IMR-90 (cell line): ENCODE data around the gene NPAS2. TPM values are rescaled to one million over a fixed set of nuclear protein-coding genes. Genes with fewer than 3 reads are reported as not detected.

Source experiments
- ATAC-seq: fragments of 200-7000 bp; cut with Tn5 transposase; 2 replicates; pipeline ENCODE4 v1.9.1; 2020; ENCODE audit warnings: low read depth, mild to moderate bottlenecking, moderate library complexity
- BruUV-seq: library from RNA; stranded (reverse); fragments of 400-500 nt; replicated peaks from 2 replicates; lab custom pipeline; 2021; lab: Mats Ljungman, UMichigan
- CTCF ChIA-PET: fragments of 300-600 bp; formaldehyde crosslinking; extraction: SDS; loops from one replicate; lab custom pipeline; 2021; ENCODE audit warnings: antibody characterized with exemption; lab: Yijun Ruan, JAX
- POLR2A ChIA-PET: fragments of 300-600 bp; sonication (Branson Sonifier 250); formaldehyde crosslinking; loops from one replicate; lab custom pipeline; 2022; ENCODE audit warnings: antibody characterized with exemption; ENCODE audit not compliant: unreplicated experiment; lab: Charles Lee
- DNase-seq: peaks from one replicate; pipeline ENCODE4 v3.0.0; 2013
- H2AFZ ChIP-seq: replicated peaks from 2 replicates; pipeline ENCODE3; 2013; ENCODE audit warnings: low read length, mild to moderate bottlenecking; ENCODE audit not compliant: poor library complexity
- H2AK5ac ChIP-seq: 2 replicates; pipeline ENCODE4 v1.6.1; 2013; ENCODE audit warnings: low read depth, low read length, inconsistent platforms
- H2AK9ac ChIP-seq: replicated peaks from 2 replicates; pipeline ENCODE3; 2013; ENCODE audit warnings: mild to moderate bottlenecking, low read depth, low read length, moderate library complexity; ENCODE audit not compliant: poor library complexity
- H2BK120ac ChIP-seq: 2 replicates; pipeline ENCODE4 v1.6.1; 2013; ENCODE audit warnings: low read depth, low read length, inconsistent platforms
- H2BK15ac ChIP-seq: 3 replicates; pipeline ENCODE4 v1.6.1; 2013; ENCODE audit warnings: low read depth, low read length, inconsistent platforms
- H2BK20ac ChIP-seq: 2 replicates; pipeline ENCODE4 v1.6.1; 2013; ENCODE audit warnings: low read depth, mild to moderate bottlenecking, inconsistent platforms, low read length, moderate library complexity
- H2BK5ac ChIP-seq: 2 replicates; pipeline ENCODE4 v1.6.1; 2013; ENCODE audit warnings: mild to moderate bottlenecking, low read depth, low read length, inconsistent platforms; ENCODE audit not compliant: poor library complexity, severe bottlenecking
- H3K14ac ChIP-seq: replicated peaks from 2 replicates; pipeline ENCODE4 v1.6.1; 2013; ENCODE audit warnings: low read depth, low read length, inconsistent platforms
- H3K18ac ChIP-seq: 2 replicates; pipeline ENCODE4 v1.6.1; 2013; ENCODE audit warnings: low read depth, low read length, control low read depth
- H3K23ac ChIP-seq: 2 replicates; pipeline ENCODE4 v1.6.1; 2013; ENCODE audit warnings: low read depth, low read length, inconsistent platforms
- H3K27ac ChIP-seq: 2 replicates; pipeline ENCODE4 v1.5.1; 2013; ENCODE audit warnings: mild to moderate bottlenecking, control low read depth, low read length; ENCODE audit not compliant: insufficient read depth
- H3K27me3 ChIP-seq: 2 replicates; pipeline ENCODE4 v1.6.1; 2013; ENCODE audit warnings: low read length; ENCODE audit not compliant: control insufficient read depth, insufficient read depth
- H3K36me3 ChIP-seq: 2 replicates; pipeline ENCODE4 v1.6.1; 2013; ENCODE audit warnings: low read length, mixed read lengths; ENCODE audit not compliant: control insufficient read depth, insufficient read depth
- H3K4ac ChIP-seq: 2 replicates; pipeline ENCODE4 v1.6.1; 2013; ENCODE audit warnings: low read depth, low read length, inconsistent platforms
- H3K4me1 ChIP-seq: 2 replicates; pipeline ENCODE4 v1.6.1; 2013; ENCODE audit warnings: low read length, mixed read lengths; ENCODE audit not compliant: control insufficient read depth, insufficient read depth
- H3K4me2 ChIP-seq: 2 replicates; pipeline ENCODE4 v1.6.1; 2013; ENCODE audit warnings: low read depth, mild to moderate bottlenecking, control low read depth, low read length, moderate library complexity
- H3K4me3 ChIP-seq: 2 replicates; pipeline ENCODE4 v1.5.1; 2013; ENCODE audit warnings: low read depth, mild to moderate bottlenecking, control low read depth, low read length, moderate library complexity; ENCODE audit not compliant: insufficient read depth
- H3K56ac ChIP-seq: 2 replicates; pipeline ENCODE4 v1.6.1; 2013; ENCODE audit warnings: low read length, inconsistent platforms; ENCODE audit not compliant: insufficient read depth; ENCODE audit errors: extremely low read depth
- H3K79me1 ChIP-seq, 2 experiments: 2 replicates each; pipeline ENCODE4 v1.6.1; 2013; ENCODE audit warnings: low read length in 2 of 2, inconsistent platforms in 1 of 2, low read depth in 1 of 2
- H3K9ac ChIP-seq: 2 replicates; pipeline ENCODE4 v1.6.1; 2013; ENCODE audit warnings: low read depth, low read length, control low read depth
- H3K9me1 ChIP-seq: 2 replicates; pipeline ENCODE4 v1.6.1; 2013; ENCODE audit warnings: low read length, inconsistent platforms; ENCODE audit not compliant: insufficient read depth
- H3K9me3 ChIP-seq: 2 replicates; pipeline ENCODE4 v1.6.1; 2013; ENCODE audit warnings: low read length; ENCODE audit not compliant: control insufficient read depth, insufficient read depth
- H4K20me1 ChIP-seq: 2 replicates; pipeline ENCODE4 v1.6.1; 2013; ENCODE audit warnings: low read length, inconsistent platforms; ENCODE audit not compliant: insufficient read depth
- H4K5ac ChIP-seq: 2 replicates; pipeline ENCODE4 v1.6.1; 2013; ENCODE audit warnings: mild to moderate bottlenecking, low read depth, low read length, control low read depth
- H4K8ac ChIP-seq, 2 experiments: 2 replicates each; pipeline ENCODE4 v1.6.1; 2013; ENCODE audit warnings: low read depth in 2 of 2, low read length in 2 of 2, control low read depth in 1 of 2, inconsistent platforms in 1 of 2
- H4K91ac ChIP-seq: 2 replicates; pipeline ENCODE4 v1.6.1; 2013; ENCODE audit warnings: low read depth, low read length, inconsistent platforms; ENCODE audit not compliant: insufficient read depth
- CEBPB ChIP-seq: IDR thresholded peaks from 2 replicates; pipeline ENCODE4 v1.6.1; 2012; ENCODE audit warnings: low read depth, low read length, improper control_type of control experiment
- CHD1 ChIP-seq: IDR thresholded peaks from 2 replicates; pipeline ENCODE4 v1.6.1; 2012; ENCODE audit warnings: low read depth, low read length, improper control_type of control experiment
- MAFK ChIP-seq: IDR thresholded peaks from 2 replicates; pipeline ENCODE4 v1.6.1; 2012; ENCODE audit warnings: low read depth, low read length, improper control_type of control experiment
- MAZ ChIP-seq: IDR thresholded peaks from 2 replicates; pipeline ENCODE4 v1.6.1; 2012; ENCODE audit warnings: low read depth, mild to moderate bottlenecking, low read length, improper control_type of control experiment, moderate library complexity, borderline replicate concordance
- POLR2A ChIP-seq: IDR thresholded peaks from 2 replicates; pipeline ENCODE4 v1.6.1; 2012; ENCODE audit warnings: mild to moderate bottlenecking, low read depth, low read length
- SMC3 ChIP-seq: fragments of 150-350 bp; IDR thresholded peaks from 2 replicates; pipeline ENCODE4 v1.6.1; 2016; ENCODE audit warnings: low read depth, mild to moderate bottlenecking, antibody characterized with exemption, low read length, moderate library complexity
- WGBS, 2 experiments: methylation state at CpG; one replicate each; pipeline versions ENCODE4 v1.1.5 to v1.1.7; 2013; ENCODE audit warnings: missing lambda C conversion rate in 2 of 2; ENCODE audit not compliant: insufficient read length in 1 of 2; ENCODE audit errors: extremely low coverage in 2 of 2; 5-methylcytosine and 5-hydroxymethylcytosine counted together
- dilution Hi-C: fragments of 300-500 bp; cut with HindIII; formaldehyde crosslinking; loops from one replicate; pipeline ENCODE4 v1.14.3; 2018; ENCODE audit warnings: low sequenced_read_pairs; ENCODE audit not compliant: unreplicated experiment
- in situ Hi-C: fragments of 300-500 bp; cut with MboI; formaldehyde crosslinking; loops from 3 replicates; pipeline ENCODE4 v1.14.3; 2019; ENCODE audit warnings: low sequenced_read_pairs, inconsistent platforms, mixed read lengths
- intact Hi-C: fragments of 100-400 bp; cut with micrococcal nuclease; formaldehyde crosslinking; loops from 2 replicates; pipeline ENCODE4 v1.10.0; 2022
- polyA plus RNA-seq, 3 experiments: library from polyadenylated mRNA; depleted of rRNA; stranded (reverse); fragments of >200 nt; gene quantifications; 2 replicates each; pipeline ENCODE4 v1.2.3, GENCODE V29; 2012; ENCODE audit warnings: low replicate concordance in 1 of 3
- total RNA-seq: library from RNA; depleted of rRNA; stranded (reverse); fragments of >200 nt; gene quantifications from 2 replicates; pipeline ENCODE4 v1.2.3, GENCODE V29; 2012
- TF ChIP-seq, protein P1 (sequence below): fragments of 150-350 bp; IDR thresholded peaks from 2 replicates; pipeline ENCODE4 v1.6.1; 2017; ENCODE audit warnings: mild to moderate bottlenecking, antibody characterized with exemption, low read length, low read depth

Gene NPAS2
- total and polyA plus RNA-seq, 2 of the 4 experiments (the other 2 are of a cell fraction): 5.2 to 14.8 TPM

DNA sequence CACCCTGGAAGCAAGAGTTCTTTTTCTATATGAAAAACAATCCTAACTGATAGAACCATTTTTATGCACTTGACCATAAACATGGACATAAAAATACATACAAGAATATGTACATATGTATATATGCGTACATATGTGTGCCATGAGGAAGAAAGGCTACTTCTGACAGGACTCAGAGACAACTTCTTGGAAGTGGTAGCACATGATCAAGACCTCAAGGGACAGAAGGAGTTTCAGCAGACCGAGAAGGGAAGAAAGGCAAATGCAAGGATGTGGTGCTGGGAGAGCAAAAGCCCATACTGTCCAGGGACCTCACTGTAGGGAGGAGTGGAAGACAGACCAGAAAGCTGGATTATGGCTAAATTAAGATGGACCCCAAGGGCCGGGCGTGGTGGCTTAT is 11.4 kb upstream of the NPAS2 start:
- no peak overlapping the region for H2AK5ac ChIP-seq
- no peak overlapping the region for H2BK20ac ChIP-seq
- no peaks in the 10 kb centered on the region for H4K20me1 ChIP-seq
- ChIA-PET CTCF (no interaction called here), POLR2A (no interaction called here)
- H3K9me1 ChIP-seq: 0 out of 2 replicates have a peak, but pooled peaks cover 5% of the 10 kb centered on the region
- no peak overlapping the region for H3K4ac ChIP-seq
- no CpG with 5 or more reads among the region's 4 CpGs for WGBS, 2 experiments
- H3K56ac ChIP-seq: no peak overlapping the region
- no peak overlapping the region for H3K4me2 ChIP-seq
- no peak overlapping the region for H3K23ac ChIP-seq
- H2AFZ ChIP-seq: no peak overlapping the region
- no peak overlapping the region for H2AK9ac ChIP-seq
- in situ Hi-C loops: loop anchor here (25.0 kb wide), 1 partner anchor 196 kb away; no protein-coding TSS in a partner anchor
- no peak overlapping the region for H4K8ac ChIP-seq
- H2BK120ac ChIP-seq: no peak overlapping the region
- no peak overlapping the region for H2BK15ac ChIP-seq
- no peak overlapping the region for H3K9ac ChIP-seq
- H3K18ac ChIP-seq: no peak overlapping the region
- DNase-seq (no peak), ATAC-seq (no peak)
- dilution Hi-C loops: no loop called here
- no peak overlapping the region for H3K27ac ChIP-seq
- H4K5ac ChIP-seq: no peak overlapping the region
- no peaks in the 10 kb centered on the region for H3K79me1 ChIP-seq
- H2BK5ac ChIP-seq: no peak overlapping the region
- no peaks in the 10 kb centered on the region; the same call in 1 of the 2 replicates for H3K4me1 ChIP-seq
- H3K36me3 ChIP-seq: no peaks in the 10 kb centered on the region
- H3K14ac ChIP-seq: no peak overlapping the region
- no peak overlapping the region for H4K91ac ChIP-seq
- H3K9me3 ChIP-seq: no peaks in the 10 kb centered on the region
- H3K4me3 ChIP-seq: no peak overlapping the region
- no TSS peak for BruUV-seq
- TF ChIP-seq MAZ (no peak), POLR2A (no peak), MAFK (no peak), CHD1 (no peak), SMC3 (no peak), CEBPB (no peak)
- TF ChIP-seq, protein P1, sequence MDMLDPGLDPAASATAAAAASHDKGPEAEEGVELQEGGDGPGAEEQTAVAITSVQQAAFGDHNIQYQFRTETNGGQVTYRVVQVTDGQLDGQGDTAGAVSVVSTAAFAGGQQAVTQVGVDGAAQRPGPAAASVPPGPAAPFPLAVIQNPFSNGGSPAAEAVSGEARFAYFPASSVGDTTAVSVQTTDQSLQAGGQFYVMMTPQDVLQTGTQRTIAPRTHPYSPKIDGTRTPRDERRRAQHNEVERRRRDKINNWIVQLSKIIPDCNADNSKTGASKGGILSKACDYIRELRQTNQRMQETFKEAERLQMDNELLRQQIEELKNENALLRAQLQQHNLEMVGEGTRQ: no peak
- intact Hi-C loops: no loop called here
- no peaks in the 10 kb centered on the region; the same call in 1 of the 2 replicates for H3K27me3 ChIP-seq
